Measurements from ENCODE around the gene TTLL5. TPM values are rescaled to one million over a fixed set of nuclear protein-coding genes. Genes with fewer than 3 reads are reported as not detected.

The TTLL5 gene
- total RNA-seq, 1 experiment from 2014 or later = 35.7 TPM

DNA sequence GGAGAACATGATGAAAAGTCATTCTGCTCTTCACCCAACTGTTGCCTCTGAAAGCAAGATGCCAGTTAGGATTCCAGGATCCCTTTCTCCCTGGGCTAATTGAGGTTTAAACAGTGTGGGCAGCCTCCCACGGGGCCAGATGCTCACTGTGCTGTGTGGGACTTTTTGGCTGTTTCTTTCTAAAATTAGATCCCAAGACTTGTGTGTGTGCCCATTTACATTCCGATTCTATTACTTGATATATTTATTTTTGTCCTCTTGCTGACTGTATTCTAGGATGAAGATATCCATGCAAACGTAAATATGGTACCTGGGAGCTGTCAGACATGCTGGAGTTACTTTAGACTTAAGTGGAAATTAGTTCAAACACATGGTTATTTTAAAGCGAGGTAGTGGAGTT, 330.7 kb downstream of the TTLL5 start:
- H3K18ac ChIP-seq (ENCODE audit: insufficient read length, low read depth, low read length) = no peak overlapping the region
- no peak overlapping the region for H4K8ac ChIP-seq (replicated peaks; ENCODE audit: insufficient read length, low read depth, low read length)
- no peak overlapping the region for H2AFZ ChIP-seq (ENCODE audit: low read length)
- no peaks in the 10 kb centered on the region for H3K27me3 ChIP-seq (ENCODE audit: insufficient read depth, low read length)
- no peak overlapping the region for H2BK20ac ChIP-seq (ENCODE audit: low read depth, low read length, poor library complexity, severe bottlenecking)
- H3K56ac ChIP-seq (ENCODE audit: insufficient read length, low read depth, low read length) = no peak overlapping the region
- H3K4me1 ChIP-seq (ENCODE audit: insufficient read depth, low read length) = no peaks in the 10 kb centered on the region
- no peak overlapping the region for H3K14ac ChIP-seq (ENCODE audit: insufficient read depth, low read length)
- H3K4me1 Mint-ChIP-seq = peaks cover under 1% of the 10 kb centered on the region in 2 experiments; a peak in 2 of 4 replicates
- no peaks in the 10 kb centered on the region for H3K79me1 ChIP-seq (ENCODE audit: insufficient read depth, low read depth, low read length, poor library complexity, severe bottlenecking)
- H4K20me1 ChIP-seq (ENCODE audit: control insufficient read depth, insufficient read depth, insufficient read length) = no peaks in the 10 kb centered on the region
- H2BK12ac ChIP-seq (ENCODE audit: insufficient read length, low read depth, low read length) = no peak overlapping the region
- H3K27me3 Mint-ChIP-seq (ENCODE audit: low read depth) = no peaks in the 10 kb centered on the region
- no peak overlapping the region for H3K4me2 ChIP-seq (ENCODE audit: insufficient read depth, insufficient read length, low read length)
- H2BK15ac ChIP-seq (ENCODE audit: low read depth, low read length) = no peak overlapping the region
- H3K9ac ChIP-seq (ENCODE audit: extremely low read depth, insufficient read length, low read length) = no peak overlapping the region
- no peak overlapping the region for H3K23ac ChIP-seq (ENCODE audit: insufficient read length, low read depth, low read length)
- no peak overlapping the region for H3K27ac ChIP-seq (ENCODE audit: insufficient read length, low read depth, low read length)
- no peak for DNase-seq
- no peak overlapping the region for H2BK120ac ChIP-seq (ENCODE audit: low read depth, low read length, poor library complexity, severe bottlenecking)
- no CpG with 5 or more reads among the region's 4 CpGs for WGBS (ENCODE audit: extremely low coverage, insufficient read length, low lambda C conversion rate)
- no peak overlapping the region for H4K91ac ChIP-seq (ENCODE audit: insufficient read length, low read depth, low read length)
- H3K9me3 Mint-ChIP-seq = no peaks in the 10 kb centered on the region
- H2BK5ac ChIP-seq (ENCODE audit: insufficient read length, low read length) = no peak overlapping the region
- no peaks in the 10 kb centered on the region for H3K23me2 ChIP-seq (ENCODE audit: insufficient read length, low read depth, low read length, poor library complexity, severe bottlenecking)
- H3K79me2 ChIP-seq (ENCODE audit: insufficient read depth, low read length) = no peaks in the 10 kb centered on the region
- H3K27ac Mint-ChIP-seq = no peak overlapping the region
- H3K9me3 ChIP-seq (ENCODE audit: control insufficient read depth, low read depth, low read length) = no peaks in the 10 kb centered on the region
- peaks cover 0 to 19% (median 14%) of the 10 kb centered on the region in 3 experiments; a peak in 4 of 7 replicates for H3K36me3 Mint-ChIP-seq (ENCODE audit: insufficient read depth in 1 of 3, low read depth in 3 of 3)
- H3T11ph ChIP-seq (ENCODE audit: low read length) = no peak overlapping the region
- no peak overlapping the region for H3K4me3 Mint-ChIP-seq
- TF ChIP-seq, protein P1, sequence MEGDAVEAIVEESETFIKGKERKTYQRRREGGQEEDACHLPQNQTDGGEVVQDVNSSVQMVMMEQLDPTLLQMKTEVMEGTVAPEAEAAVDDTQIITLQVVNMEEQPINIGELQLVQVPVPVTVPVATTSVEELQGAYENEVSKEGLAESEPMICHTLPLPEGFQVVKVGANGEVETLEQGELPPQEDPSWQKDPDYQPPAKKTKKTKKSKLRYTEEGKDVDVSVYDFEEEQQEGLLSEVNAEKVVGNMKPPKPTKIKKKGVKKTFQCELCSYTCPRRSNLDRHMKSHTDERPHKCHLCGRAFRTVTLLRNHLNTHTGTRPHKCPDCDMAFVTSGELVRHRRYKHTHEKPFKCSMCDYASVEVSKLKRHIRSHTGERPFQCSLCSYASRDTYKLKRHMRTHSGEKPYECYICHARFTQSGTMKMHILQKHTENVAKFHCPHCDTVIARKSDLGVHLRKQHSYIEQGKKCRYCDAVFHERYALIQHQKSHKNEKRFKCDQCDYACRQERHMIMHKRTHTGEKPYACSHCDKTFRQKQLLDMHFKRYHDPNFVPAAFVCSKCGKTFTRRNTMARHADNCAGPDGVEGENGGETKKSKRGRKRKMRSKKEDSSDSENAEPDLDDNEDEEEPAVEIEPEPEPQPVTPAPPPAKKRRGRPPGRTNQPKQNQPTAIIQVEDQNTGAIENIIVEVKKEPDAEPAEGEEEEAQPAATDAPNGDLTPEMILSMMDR (conservative IDR thresholded peaks at IDR 0.05) = no peak
- no peak overlapping the region for H2AK5ac ChIP-seq (ENCODE audit: insufficient read length, low read length)
- H4K5ac ChIP-seq (ENCODE audit: insufficient read length, low read depth, low read length) = no peak overlapping the region
- H3K4ac ChIP-seq (ENCODE audit: low read depth, low read length) = no peak overlapping the region
